ENCODE measurements around the gene SRRT.

SRRT gene, protein sequence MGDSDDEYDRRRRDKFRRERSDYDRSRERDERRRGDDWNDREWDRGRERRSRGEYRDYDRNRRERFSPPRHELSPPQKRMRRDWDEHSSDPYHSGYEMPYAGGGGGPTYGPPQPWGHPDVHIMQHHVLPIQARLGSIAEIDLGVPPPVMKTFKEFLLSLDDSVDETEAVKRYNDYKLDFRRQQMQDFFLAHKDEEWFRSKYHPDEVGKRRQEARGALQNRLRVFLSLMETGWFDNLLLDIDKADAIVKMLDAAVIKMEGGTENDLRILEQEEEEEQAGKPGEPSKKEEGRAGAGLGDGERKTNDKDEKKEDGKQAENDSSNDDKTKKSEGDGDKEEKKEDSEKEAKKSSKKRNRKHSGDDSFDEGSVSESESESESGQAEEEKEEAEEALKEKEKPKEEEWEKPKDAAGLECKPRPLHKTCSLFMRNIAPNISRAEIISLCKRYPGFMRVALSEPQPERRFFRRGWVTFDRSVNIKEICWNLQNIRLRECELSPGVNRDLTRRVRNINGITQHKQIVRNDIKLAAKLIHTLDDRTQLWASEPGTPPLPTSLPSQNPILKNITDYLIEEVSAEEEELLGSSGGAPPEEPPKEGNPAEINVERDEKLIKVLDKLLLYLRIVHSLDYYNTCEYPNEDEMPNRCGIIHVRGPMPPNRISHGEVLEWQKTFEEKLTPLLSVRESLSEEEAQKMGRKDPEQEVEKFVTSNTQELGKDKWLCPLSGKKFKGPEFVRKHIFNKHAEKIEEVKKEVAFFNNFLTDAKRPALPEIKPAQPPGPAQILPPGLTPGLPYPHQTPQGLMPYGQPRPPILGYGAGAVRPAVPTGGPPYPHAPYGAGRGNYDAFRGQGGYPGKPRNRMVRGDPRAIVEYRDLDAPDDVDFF

DNA sequence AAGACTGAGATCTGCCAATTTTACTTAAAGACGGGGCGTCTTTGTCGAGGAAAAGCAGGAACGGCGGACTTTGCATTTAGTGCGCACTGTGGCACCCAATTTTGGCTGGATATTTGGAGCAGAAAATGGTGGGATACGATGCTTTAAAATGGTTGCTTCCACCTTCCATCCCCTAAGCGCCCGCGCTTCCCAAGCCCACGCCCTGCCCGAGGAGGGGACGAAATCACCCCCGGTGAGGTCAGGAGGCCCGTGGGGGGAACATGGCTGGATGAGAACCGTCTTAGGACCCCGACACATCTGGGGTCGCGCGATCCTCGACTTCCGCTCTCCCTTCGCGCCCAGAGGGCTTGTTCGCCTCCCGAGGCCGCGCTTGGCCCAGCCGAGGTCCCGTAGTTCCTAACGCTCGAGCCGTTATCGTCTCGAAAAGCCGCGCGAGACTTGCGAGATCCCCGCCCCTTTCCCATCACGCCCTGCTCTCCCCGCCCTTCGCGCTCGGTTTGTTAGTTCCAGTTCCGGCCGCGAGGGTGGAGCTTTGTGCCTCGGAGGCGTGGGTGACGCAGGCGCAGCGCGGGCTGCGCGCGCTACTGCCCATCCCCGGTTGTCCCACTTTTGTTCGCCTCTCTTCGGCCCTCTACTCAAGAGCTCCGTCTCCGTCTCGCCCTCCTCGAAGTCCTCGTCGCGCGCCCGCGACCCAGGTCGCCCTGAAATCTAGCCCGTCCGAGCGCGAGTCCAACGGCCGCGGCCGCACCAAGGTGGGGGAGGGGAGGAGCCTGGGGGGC lies at the start of gene SRRT:
Gene SRRT (plus strand): TSS at position 527 of the 779 bp plus-strand sequence. CDS start 488 bp downstream, outside the sequence.
- TF ChIP-seq, protein P1, sequence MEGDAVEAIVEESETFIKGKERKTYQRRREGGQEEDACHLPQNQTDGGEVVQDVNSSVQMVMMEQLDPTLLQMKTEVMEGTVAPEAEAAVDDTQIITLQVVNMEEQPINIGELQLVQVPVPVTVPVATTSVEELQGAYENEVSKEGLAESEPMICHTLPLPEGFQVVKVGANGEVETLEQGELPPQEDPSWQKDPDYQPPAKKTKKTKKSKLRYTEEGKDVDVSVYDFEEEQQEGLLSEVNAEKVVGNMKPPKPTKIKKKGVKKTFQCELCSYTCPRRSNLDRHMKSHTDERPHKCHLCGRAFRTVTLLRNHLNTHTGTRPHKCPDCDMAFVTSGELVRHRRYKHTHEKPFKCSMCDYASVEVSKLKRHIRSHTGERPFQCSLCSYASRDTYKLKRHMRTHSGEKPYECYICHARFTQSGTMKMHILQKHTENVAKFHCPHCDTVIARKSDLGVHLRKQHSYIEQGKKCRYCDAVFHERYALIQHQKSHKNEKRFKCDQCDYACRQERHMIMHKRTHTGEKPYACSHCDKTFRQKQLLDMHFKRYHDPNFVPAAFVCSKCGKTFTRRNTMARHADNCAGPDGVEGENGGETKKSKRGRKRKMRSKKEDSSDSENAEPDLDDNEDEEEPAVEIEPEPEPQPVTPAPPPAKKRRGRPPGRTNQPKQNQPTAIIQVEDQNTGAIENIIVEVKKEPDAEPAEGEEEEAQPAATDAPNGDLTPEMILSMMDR (IDR thresholded peaks at IDR 0.05; ENCODE audit: borderline replicate concordance, insufficient read depth, low read depth, low read length), result 0 out of 2 replicates have a peak, but pooled peaks have one; percentile 15
- H3K4me3 ChIP-seq (ENCODE audit: low read depth, low read length), result peak within 1 kb of the TSS; percentile 94

DNA sequence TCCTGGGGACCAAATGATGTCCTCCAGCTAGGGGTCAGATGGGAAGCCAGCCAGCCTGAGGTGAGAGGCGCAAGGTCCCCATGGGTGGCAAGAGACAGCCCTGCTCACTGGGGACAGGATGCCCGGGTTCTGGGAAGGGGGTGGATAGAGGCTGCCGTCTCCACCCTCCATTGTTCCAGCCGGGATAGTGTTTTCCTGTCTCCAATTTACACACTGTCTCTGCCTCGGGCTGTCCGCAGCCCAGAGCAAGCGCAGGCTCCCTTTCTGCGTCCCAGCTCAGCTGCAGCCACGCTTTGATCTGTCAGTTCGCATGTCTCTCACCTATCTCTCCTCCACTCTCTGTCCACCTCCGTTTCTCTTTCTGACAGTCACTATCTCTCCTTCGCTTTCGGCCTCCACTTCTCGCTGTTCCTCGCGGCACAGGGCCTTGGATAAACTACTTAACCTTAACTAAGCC lies 49.7 kb upstream of the SRRT start:
- TF ChIP-seq, protein P1 (IDR thresholded peaks at IDR 0.05; ENCODE audit: borderline replicate concordance, insufficient read depth, low read depth, low read length), result no peak
- H3K4me3 ChIP-seq (ENCODE audit: low read depth, low read length), result no peak overlapping the region

DNA sequence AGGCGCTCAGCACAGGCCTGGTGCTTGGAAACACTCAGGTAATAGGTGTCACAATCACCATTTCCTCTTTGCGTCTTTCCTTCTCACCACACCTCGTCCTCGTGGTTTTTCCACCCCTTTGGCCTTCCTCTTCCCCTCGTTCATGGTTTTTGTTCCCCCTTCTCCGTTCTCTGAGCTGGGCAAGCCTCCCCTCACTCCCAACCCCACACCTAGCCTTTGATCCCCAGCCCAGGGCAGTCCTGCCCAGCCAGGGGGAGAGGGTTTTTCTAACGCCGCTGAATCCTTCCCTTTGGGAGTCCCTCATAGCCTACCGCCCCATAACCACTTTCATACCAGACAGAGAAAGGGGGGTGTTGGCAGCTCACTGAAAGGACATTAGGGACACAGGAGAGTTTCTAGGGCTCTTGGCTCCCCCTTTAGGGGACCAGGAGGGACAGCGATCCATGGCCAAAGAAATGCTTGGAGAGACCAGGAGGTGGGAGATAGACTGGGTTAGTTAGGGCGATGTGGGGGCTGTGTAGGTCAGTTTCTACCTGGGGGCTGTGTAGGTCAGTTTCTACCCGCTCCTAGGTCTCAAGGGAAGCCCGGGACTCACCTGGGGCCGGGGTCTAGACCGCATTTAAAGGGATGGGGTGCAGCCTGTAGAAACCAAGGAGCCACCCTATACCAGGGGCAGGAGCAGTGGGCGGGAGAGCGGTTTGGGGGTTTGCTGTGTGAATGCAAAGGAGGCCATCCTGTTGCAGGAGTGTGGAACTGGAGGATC lies 49.0 kb upstream of the SRRT start:
- no peak overlapping the region for H3K4me3 ChIP-seq (ENCODE audit: low read depth, low read length)
- TF ChIP-seq, protein P1 (IDR thresholded peaks at IDR 0.05; ENCODE audit: borderline replicate concordance, insufficient read depth, low read depth, low read length), result no peak

DNA sequence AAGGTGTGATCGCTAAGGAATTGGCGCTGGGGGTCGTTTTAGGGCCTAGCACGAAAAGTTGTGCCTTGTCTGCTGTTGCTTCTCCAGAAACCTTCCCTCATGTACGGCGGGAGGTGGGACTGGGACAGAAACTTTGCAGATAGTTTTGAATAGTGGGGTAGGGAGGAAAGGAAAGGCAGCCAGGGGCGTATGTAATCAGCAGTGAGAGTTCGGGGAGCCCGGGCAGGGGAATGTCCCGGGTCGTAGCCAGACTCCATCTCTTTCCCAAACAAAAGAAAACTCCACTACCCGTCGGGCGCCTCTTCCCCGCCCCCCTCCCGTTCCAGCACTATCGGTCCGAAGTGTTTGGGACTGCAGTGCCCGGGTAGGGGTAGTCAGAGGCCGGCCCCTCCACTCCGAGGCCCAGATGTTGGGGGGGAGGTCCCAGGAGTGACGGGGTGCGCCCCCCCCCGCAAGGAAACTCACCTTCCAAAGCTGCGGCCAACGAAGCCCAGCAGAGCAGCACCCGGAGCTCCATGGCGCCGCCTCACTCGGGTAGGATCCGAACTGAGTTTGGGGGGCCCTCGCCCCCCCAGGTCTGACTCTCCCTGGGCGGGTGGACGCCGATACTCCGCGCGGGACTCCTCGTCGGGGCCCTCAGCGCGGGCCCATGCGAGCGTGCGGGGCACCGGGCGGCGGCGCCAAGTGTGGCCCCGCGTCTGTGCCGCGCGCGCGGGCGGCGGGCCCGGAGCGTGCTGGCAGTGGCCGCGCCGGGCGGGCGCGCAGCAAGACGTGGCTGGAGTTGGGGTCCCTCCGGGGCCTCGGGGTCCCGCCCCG lies 48.2 kb upstream of the SRRT start:
- no peak overlapping the region for H3K4me3 ChIP-seq (ENCODE audit: low read depth, low read length)
- TF ChIP-seq, protein P1 (IDR thresholded peaks at IDR 0.05; ENCODE audit: borderline replicate concordance, insufficient read depth, low read depth, low read length), result no peak

DNA sequence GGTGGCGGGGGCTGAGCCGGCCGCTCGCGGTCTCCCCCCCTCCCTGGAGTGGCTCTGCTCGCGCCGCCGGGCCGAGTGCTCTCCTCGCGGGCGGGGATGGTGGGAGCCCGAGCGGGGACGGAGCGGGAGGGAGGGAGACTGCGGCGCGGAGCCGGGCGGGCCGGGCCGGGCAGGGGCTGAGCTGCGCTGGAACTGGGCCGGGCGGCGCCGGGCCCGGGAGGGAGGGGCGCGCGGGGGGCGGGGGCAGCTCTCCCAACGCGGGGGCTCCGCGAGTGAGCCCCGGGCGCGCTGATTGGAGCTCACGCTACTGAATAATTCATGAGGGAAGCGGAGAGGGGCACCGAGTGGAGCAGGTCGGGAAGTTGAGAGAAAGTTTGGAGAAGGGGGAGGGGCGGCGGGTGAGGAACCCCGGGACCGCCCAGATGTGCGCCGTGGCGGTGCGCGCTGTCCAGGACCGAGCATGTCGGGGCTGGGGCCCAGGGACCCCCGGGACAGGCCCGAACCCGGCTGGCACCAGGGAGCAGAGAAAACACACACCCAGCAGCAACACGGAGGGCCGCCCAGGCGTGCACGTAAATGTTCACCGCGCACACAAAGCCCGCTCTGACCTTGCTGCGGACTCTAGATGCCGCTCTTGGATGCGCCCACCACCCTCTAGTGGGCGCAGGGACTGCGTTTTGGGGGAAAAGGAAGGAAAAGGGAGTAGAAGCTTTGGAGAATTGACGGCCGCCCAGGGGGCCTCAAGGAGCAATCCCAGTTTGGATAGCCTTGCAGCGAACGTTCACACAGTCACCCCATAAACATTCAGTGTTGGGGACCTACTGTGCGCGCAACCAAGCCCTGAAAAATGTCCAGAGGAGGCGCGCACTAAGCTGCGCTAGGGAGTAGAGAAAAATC lies 47.3 kb upstream of the SRRT start, which contains the start of gene EPHB4:
Gene EPHB4 (minus strand): TSS at position 194 of the 897 bp plus-strand sequence. CDS start 493 bp downstream, outside the sequence.
- H3K4me3 ChIP-seq (ENCODE audit: low read depth, low read length), result no peak within 1 kb of the TSS
- TF ChIP-seq, protein P1 (IDR thresholded peaks at IDR 0.05; ENCODE audit: borderline replicate concordance, insufficient read depth, low read depth, low read length), result no peak
